Right ventricle myocardium inferior (tissue), 1 donor: ENCODE measurements around the gene STXBP3. TPM values are rescaled to one million over a fixed set of nuclear protein-coding genes. Genes with fewer than 3 reads are reported as not detected.
A peak's percentile ranks its signal among the peaks of the same experiment; 100 is the strongest.

ENCODE experiments used
- ATAC-seq: fragments of 200-7000 bp; cut with Tn5 transposase; one replicate; pipeline ENCODE4 v1.9.1; 2020; ENCODE audit warnings: mild to moderate bottlenecking, moderate library complexity
- DNase-seq: peaks from one replicate; pipeline ENCODE4 v3.0.0; 2021; ENCODE audit errors: missing footprints
- intact Hi-C: fragments of 100-400 bp; cut with DNase I; formaldehyde crosslinking; loops from one replicate; pipeline ENCODE4 v1.11.0; 2022
- total RNA-seq: library from RNA; stranded (reverse); fragmentation: NEBNext Ultra II Directional; extraction: Animal tissue kit (Norgen Biotek cat#: 25700); gene quantifications from one replicate; pipeline ENCODE4 v1.2.1, GENCODE V29; 2021
- donor health status: DM: no; HTN: yes; CAD: no; lungs with severe emphysema.

STXBP3 gene
- total RNA-seq, 1 donor from 2014 or later = 24.1 TPM

DNA sequence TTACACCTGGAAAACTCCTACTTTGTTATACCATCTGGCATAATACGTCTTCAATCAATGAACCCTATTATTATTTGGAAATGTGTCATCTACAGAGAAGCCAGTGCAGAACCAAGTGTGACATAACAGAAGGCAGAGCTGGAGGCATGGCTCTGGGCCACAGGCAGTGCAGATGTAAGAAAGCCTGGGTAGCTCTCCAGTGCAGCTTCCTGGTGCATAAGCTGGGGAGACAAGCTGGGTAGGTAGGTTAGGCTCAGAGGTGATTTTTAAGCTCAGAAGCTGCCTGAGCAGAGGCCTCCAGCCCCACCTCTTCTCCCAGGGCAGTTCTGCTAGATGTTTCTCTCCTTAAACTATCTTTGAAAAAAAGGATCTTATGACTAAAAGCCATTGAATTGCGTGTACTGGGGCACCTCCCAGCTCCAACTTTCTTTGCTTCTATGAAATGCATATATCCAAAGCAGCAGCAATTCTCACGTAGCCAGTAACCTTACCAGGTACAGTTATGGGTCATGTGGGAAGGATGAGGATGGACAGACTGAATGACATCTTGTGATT lies 79.7 kb downstream of the STXBP3 start:
- no peak for DNase-seq
- ATAC-seq = no peak
- intact Hi-C loops = loop anchor here (5.0 kb wide), 1 partner anchor 51 kb away; the partner anchor contains the start of gene GPSM2

- ATAC-seq (peak; percentile 78), DNase-seq (peak; percentile 84)
- intact Hi-C loops = loop anchor here (5.0 kb wide), 1 partner anchor 49 kb away; the partner anchor contains the start of gene GPSM2
These were observed 81.8 kb downstream of the STXBP3 start for GRCh38 chr1:108828074-108828961.

DNA sequence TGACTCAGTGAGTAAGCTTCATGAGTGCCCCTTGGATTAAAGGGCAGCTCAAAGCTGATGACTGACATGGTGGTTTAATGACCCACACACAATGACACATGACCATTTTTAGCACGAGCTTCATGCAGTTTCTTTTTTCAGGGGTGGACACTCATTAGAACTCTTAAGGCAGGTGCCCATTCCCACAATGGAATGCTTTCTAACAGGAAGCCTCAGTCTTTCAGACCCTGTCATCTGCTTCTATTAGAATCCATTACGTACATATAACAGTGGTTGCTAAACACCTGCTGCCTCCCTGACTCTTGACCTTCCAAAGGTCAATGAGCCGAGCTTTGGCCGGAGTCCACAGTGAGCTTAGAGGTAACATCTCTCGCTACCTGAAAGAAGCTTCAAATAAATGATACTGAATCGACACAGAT lies 83.0 kb downstream of the STXBP3 start:
- intact Hi-C loops = loop anchor here (5.0 kb wide), 1 partner anchor 48 kb away; the partner anchor contains the start of gene GPSM2
- ATAC-seq (no peak), DNase-seq (no peak)

- intact Hi-C loops = no loop called here
- ATAC-seq (peak; percentile 93), DNase-seq (peak; percentile 89)
These were observed 83.9 kb downstream of the STXBP3 start for GRCh38 chr1:108830119-108831008.

GRCh38 chr1:108831225-108831624 lies 84.8 kb downstream of the STXBP3 start:
- intact Hi-C loops = no loop called here

GRCh38 chr1:108832929-108833328 lies 86.5 kb downstream of the STXBP3 start:
- ATAC-seq (no peak), DNase-seq (no peak)
- intact Hi-C loops = no loop called here

More at GRCh38 chr1:108831225-108831624, 84.8 kb downstream of the STXBP3 start:
- ATAC-seq = no peak
- DNase-seq = no peak

DNA sequence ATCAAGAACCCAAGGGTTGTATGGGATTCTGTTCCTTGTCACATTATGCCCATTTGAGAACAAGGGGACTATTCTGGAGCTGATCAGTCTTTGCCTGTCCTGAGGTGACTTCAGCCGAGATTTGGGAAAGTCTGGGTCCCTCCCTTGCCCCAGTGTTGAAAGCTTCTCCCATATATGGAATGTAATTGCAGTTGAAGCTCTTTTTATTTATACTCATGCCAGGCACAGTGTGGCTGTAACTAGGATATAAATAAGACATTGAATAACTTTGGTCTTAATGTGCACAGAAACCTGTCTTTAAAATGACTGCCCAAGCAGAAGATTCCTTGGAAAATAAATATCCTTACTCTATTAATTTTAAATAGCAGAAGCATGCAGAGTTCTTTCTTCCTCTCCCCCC lies 95.2 kb downstream of the STXBP3 start:
- intact Hi-C loops = no loop called here
- DNase-seq (no peak), ATAC-seq (peak; percentile 63)

GRCh38 chr1:108842525-108843181 lies 96.2 kb downstream of the STXBP3 start:
- intact Hi-C loops = no loop called here
- no peak for ATAC-seq
- DNase-seq = no peak

GRCh38 chr1:108843390-108844137 lies 97.1 kb downstream of the STXBP3 start:
- intact Hi-C loops = no loop called here
- ATAC-seq (no peak), DNase-seq (no peak)

- intact Hi-C loops = no loop called here
- ATAC-seq (no peak), DNase-seq (no peak)
These were observed 99.0 kb downstream of the STXBP3 start for GRCh38 chr1:108845446-108845845.

DNA sequence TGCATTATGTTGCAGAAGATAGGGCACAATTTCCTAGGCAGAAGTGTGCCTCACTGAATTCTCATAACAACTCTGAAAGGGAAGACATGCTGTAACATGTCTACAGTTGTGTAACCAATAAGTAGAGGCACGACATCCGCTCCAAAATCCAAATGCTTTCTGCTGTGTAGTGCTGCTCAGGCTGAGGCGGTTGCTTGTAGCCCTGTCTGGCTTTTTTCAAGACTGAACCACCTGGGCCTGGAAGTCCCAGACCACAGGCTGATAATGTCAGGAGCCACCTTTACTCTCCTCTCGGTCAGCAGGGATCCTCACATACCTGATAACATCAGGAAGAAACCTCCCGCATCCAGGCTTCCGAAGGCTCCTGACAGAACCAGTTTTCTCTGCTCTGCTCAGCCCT lies 99.5 kb downstream of the STXBP3 start:
- no peak for ATAC-seq
- intact Hi-C loops = no loop called here
- no peak for DNase-seq

- ATAC-seq = no peak
- no peak for DNase-seq
- intact Hi-C loops = no loop called here
These were observed 101.0 kb downstream of the STXBP3 start for GRCh38 chr1:108847494-108847893.

DNA sequence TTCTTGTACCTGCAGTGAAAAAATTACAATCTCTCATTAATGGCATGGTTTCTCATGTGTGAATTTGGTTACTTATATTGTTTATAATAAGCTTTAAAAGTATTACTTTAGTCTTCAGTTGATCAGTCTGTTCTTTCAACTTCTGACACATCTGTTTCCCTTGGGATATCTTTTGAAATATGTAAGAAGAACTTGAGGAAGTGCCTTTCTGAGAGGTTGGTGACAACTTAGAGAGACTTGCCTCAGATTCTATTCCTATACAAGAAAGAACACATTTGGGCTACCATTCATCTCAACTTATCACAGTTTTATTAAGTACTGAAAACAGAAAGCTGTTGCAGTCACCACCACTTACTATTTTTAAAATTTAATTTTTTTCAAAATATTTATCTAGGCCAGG lies 102.3 kb downstream of the STXBP3 start:
- DNase-seq (no peak), ATAC-seq (no peak)
- intact Hi-C loops = no loop called here

- intact Hi-C loops = no loop called here
- DNase-seq (no peak), ATAC-seq (no peak)
These were observed 104.5 kb downstream of the STXBP3 start for GRCh38 chr1:108850929-108851328.

- DNase-seq (no peak), ATAC-seq (no peak)
- intact Hi-C loops = no loop called here
These were observed 105.1 kb downstream of the STXBP3 start for GRCh38 chr1:108851567-108851966.

- ATAC-seq = no peak
- intact Hi-C loops = no loop called here
- no peak for DNase-seq
These were observed 105.9 kb downstream of the STXBP3 start for GRCh38 chr1:108852221-108852975.
